Progenitor cell of endocrine pancreas (in vitro differentiated cells): ENCODE measurements around the gene BARX1. TPM values are rescaled to one million over a fixed set of nuclear protein-coding genes. Genes with fewer than 3 reads are reported as not detected.

ENCODE experiments used
- DNase-seq: peaks from one replicate; pipeline ENCODE4 v3.0.0; 2021; ENCODE audit warnings: low spot score; ENCODE audit not compliant: unreplicated experiment
- H3K27ac Mint-ChIP-seq: 2 replicates; pipeline ENCODE4 v1.8.0; 2021; ENCODE audit warnings: mild to moderate bottlenecking, moderate library complexity, mixed read lengths
- H3K27me3 Mint-ChIP-seq: 2 replicates; pipeline ENCODE4 v1.8.0; 2021; ENCODE audit warnings: mixed read lengths
- H3K36me3 Mint-ChIP-seq: 2 replicates; pipeline ENCODE4 v1.8.0; 2022; ENCODE audit warnings: mixed read lengths; ENCODE audit not compliant: insufficient read depth
- H3K4me1 Mint-ChIP-seq: 2 replicates; pipeline ENCODE4 v1.8.0; 2021; ENCODE audit warnings: low read depth, mixed read lengths
- H3K4me3 Mint-ChIP-seq: 2 replicates; pipeline ENCODE4 v1.8.0; 2021; ENCODE audit warnings: low read depth, mild to moderate bottlenecking, moderate library complexity, mixed read lengths
- H3K9me3 Mint-ChIP-seq: 2 replicates; pipeline ENCODE4 v1.8.0; 2021; ENCODE audit warnings: low read depth, mixed read lengths
- total RNA-seq: library from RNA; stranded (reverse); gene quantifications from 2 replicates; pipeline ENCODE4 v1.2.1, GENCODE V29; 2021
- TF ChIP-seq, protein P1 (sequence below): fragments of 200-600 bp; sonication (generic); IDR thresholded peaks from one replicate; pipeline ENCODE4 v1.5.0; 2021; ENCODE audit warnings: antibody characterized with exemption, mild to moderate bottlenecking; ENCODE audit not compliant: unreplicated experiment

The BARX1 gene
- total RNA-seq, 1 donor from 2014 or later: 0.74 TPM

DNA sequence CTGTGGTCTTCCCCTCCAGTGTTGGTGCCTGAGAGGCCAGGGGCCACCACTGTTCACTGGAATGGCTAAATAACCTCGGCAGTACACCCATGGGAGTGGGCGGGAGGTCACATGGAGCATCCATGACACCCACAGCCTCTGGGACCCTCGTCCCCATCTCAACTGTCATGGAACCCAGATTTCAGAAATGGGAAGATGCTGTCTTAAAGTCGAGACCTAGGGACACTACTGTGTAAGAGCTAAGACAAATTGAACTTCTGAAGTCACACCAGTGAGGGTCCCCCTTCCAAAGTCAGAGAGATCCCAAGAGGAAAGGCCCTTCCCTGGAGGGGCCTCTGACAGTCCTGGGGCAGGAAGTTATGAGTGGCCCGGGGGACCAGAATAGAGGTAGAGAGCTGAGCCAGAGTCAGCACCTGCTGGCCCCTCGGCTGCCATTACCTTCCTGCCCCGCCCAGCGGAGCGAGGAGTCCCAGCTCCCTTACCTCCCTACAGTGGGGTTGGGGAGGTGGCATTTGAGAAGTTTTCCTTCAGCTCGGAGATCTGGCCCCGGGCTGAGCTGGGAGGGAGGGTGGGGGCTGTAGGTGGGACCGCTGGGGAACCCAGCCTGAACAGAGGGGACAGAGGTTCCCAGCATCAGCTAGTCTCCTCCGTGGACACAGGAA is 7.6 kb downstream of the BARX1 start:
- Mint-ChIP-seq H3K36me3 (no peaks in the 10 kb centered on the region), H3K27me3 (peaks cover 97% of the 10 kb centered on the region), H3K9me3 (no peaks in the 10 kb centered on the region), H3K4me3 (no peak overlapping the region), H3K27ac (no peak overlapping the region), H3K4me1 (peaks cover 11% of the 10 kb centered on the region)
- TF ChIP-seq, protein P1, sequence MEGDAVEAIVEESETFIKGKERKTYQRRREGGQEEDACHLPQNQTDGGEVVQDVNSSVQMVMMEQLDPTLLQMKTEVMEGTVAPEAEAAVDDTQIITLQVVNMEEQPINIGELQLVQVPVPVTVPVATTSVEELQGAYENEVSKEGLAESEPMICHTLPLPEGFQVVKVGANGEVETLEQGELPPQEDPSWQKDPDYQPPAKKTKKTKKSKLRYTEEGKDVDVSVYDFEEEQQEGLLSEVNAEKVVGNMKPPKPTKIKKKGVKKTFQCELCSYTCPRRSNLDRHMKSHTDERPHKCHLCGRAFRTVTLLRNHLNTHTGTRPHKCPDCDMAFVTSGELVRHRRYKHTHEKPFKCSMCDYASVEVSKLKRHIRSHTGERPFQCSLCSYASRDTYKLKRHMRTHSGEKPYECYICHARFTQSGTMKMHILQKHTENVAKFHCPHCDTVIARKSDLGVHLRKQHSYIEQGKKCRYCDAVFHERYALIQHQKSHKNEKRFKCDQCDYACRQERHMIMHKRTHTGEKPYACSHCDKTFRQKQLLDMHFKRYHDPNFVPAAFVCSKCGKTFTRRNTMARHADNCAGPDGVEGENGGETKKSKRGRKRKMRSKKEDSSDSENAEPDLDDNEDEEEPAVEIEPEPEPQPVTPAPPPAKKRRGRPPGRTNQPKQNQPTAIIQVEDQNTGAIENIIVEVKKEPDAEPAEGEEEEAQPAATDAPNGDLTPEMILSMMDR: no peak
- DNase-seq: no peak

- Mint-ChIP-seq H3K9me3 (no peaks in the 10 kb centered on the region), H3K4me1 (peaks cover 11% of the 10 kb centered on the region), H3K27me3 (peaks cover 99% of the 10 kb centered on the region), H3K27ac (no peak overlapping the region), H3K36me3 (no peaks in the 10 kb centered on the region), H3K4me3 (peak overlapping the region; percentile 4)
- DNase-seq: no peak
- TF ChIP-seq, protein P1: no peak
These were observed 8.8 kb downstream of the BARX1 start for GRCh38 chr9:93946338-93946712.

GRCh38 chr9:93945400-93946337 is 9.5 kb downstream of the BARX1 start:
- H3K36me3 Mint-ChIP-seq: no peaks in the 10 kb centered on the region
- H3K27ac Mint-ChIP-seq: peak overlapping the region; percentile 46
- peaks cover 99% of the 10 kb centered on the region for H3K27me3 Mint-ChIP-seq
- no peak for DNase-seq
- peaks cover 8% of the 10 kb centered on the region for H3K4me1 Mint-ChIP-seq
- TF ChIP-seq, protein P1: no peak
- no peaks in the 10 kb centered on the region for H3K9me3 Mint-ChIP-seq
- H3K4me3 Mint-ChIP-seq: peak overlapping the region; percentile 4

GRCh38 chr9:93944011-93944410 is 11.1 kb downstream of the BARX1 start:
- Mint-ChIP-seq H3K9me3 (no peaks in the 10 kb centered on the region), H3K27ac (no peak overlapping the region), H3K4me1 (peaks cover 8% of the 10 kb centered on the region), H3K4me3 (no peak overlapping the region), H3K27me3 (peaks cover 95% of the 10 kb centered on the region), H3K36me3 (no peaks in the 10 kb centered on the region)
- TF ChIP-seq, protein P1: no peak
- no peak for DNase-seq

DNA sequence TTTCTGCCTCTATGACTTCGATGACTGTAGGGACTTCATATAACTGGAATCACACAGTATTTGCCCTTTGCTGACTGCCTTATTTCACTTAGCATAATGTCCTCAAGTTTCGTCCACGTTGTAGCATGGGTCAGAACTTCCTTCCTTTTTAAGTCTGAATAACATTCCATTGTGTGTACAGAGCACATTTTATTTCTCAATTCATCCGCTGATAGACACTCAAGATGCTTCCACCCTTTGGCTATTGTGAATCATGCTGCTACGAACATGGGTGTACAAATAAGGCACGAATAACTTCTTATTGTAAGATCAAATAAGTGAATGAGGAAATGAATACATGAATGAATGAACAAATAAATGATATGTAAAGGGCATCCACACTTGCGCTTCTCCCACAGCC is 13.0 kb downstream of the BARX1 start:
- Mint-ChIP-seq H3K36me3 (no peaks in the 10 kb centered on the region), H3K4me1 (peaks cover 8% of the 10 kb centered on the region), H3K27ac (no peak overlapping the region), H3K4me3 (no peak overlapping the region), H3K9me3 (no peaks in the 10 kb centered on the region), H3K27me3 (peaks cover 89% of the 10 kb centered on the region)
- TF ChIP-seq, protein P1: no peak
- no peak for DNase-seq
